HT-29 (cell line): ENCODE data around the gene TNFRSF25. TPM values are rescaled to one million over a fixed set of nuclear protein-coding genes. Genes with fewer than 3 reads are reported as not detected.
"Not testable (repeated sequence)": the region's sequence is repeated elsewhere in the genome, so short reads cannot be mapped to it uniquely, and the experiment has no call there.

ENCODE experiments used
- DNase-seq: peaks from one replicate; pipeline ENCODE4 v3.0.0-alpha.2; 2015; ENCODE audit warnings: low spot score
- total RNA-seq: library from RNA; depleted of rRNA; stranded (reverse); fragments of >200 nt; shearing (Covaris generic); gene quantifications from 2 replicates; pipeline ENCODE4 v1.2.3, GENCODE V29; 2014

Gene TNFRSF25
- total RNA-seq, 1 experiment from 2014 or later, result 15.0 TPM

GRCh38 chr1:6502000-6502891 is 36.3 kb upstream of the TNFRSF25 start:
- DNase-seq, result no peak

- no peak for DNase-seq
Observed at GRCh38 chr1:6501279-6501813, 35.4 kb upstream of the TNFRSF25 start.

- no peak for DNase-seq
Observed at GRCh38 chr1:6500544-6501278, 34.7 kb upstream of the TNFRSF25 start.

GRCh38 chr1:6499296-6499695 is 33.3 kb upstream of the TNFRSF25 start:
- DNase-seq, result no peak

GRCh38 chr1:6498576-6499111 is 32.7 kb upstream of the TNFRSF25 start:
- no peak for DNase-seq

- no peak for DNase-seq
Observed at GRCh38 chr1:6497867-6498575, 32.0 kb upstream of the TNFRSF25 start.

- DNase-seq, result no peak
Observed at GRCh38 chr1:6497215-6497866, 31.4 kb upstream of the TNFRSF25 start.

- DNase-seq, result no peak
Observed at GRCh38 chr1:6496890-6497214, 30.9 kb upstream of the TNFRSF25 start.

- DNase-seq, result no peak
Observed at GRCh38 chr1:6496365-6496721, 30.4 kb upstream of the TNFRSF25 start.

- no peak for DNase-seq
Observed at GRCh38 chr1:6495540-6496364, 29.8 kb upstream of the TNFRSF25 start.

- no peak for DNase-seq
Observed at GRCh38 chr1:6495041-6495441, 29.1 kb upstream of the TNFRSF25 start.

GRCh38 chr1:6494627-6495026 is 28.7 kb upstream of the TNFRSF25 start:
- no peak for DNase-seq

GRCh38 chr1:6493834-6494223 is 27.9 kb upstream of the TNFRSF25 start:
- DNase-seq, result not testable (repeated sequence)

- DNase-seq, result no peak
Observed at GRCh38 chr1:6491966-6492365, 26.0 kb upstream of the TNFRSF25 start.

GRCh38 chr1:6491480-6491962 is 25.5 kb upstream of the TNFRSF25 start, which contains the start of gene PLEKHG5:
TSS of gene PLEKHG5 (minus strand) at chr1:6491667. CDS start at chr1:6477571, 14,096 bp downstream.
- no peak for DNase-seq

GRCh38 chr1:6491081-6491449 is 25.1 kb upstream of the TNFRSF25 start:
- no peak for DNase-seq

GRCh38 chr1:6490181-6491080 is 24.5 kb upstream of the TNFRSF25 start:
- peak; percentile 90 for DNase-seq

GRCh38 chr1:6489799-6490180 is 23.8 kb upstream of the TNFRSF25 start:
- peak; percentile 84 for DNase-seq

GRCh38 chr1:6489383-6489765 is 23.4 kb upstream of the TNFRSF25 start:
- DNase-seq, result peak; percentile 44
